Uterus (tissue), 2 donors: ENCODE data around the gene TMEM131.

Experiments
- POLR2A ChIP-seq, 2 donors: fragments of 450-650 bp; IDR thresholded peaks; one replicate each; pipeline ENCODE4 v1.6.1; 2016; ENCODE audit warnings: antibody characterized with exemption in 2 of 2, mild to moderate bottlenecking in 1 of 2, moderate library complexity in 1 of 2
- TF ChIP-seq, protein P1 (sequence below), 4 experiments: fragments of 200-600 bp in 2 of 4; fragments of 450-650 bp in 2 of 4; sonication (generic) in 2 of 4; IDR thresholded peaks; one replicate each; pipeline ENCODE4 v1.5.1; 2016 to 2019; ENCODE audit warnings: antibody characterized with exemption in 4 of 4, mild to moderate bottlenecking in 2 of 4, moderate library complexity in 1 of 4

DNA sequence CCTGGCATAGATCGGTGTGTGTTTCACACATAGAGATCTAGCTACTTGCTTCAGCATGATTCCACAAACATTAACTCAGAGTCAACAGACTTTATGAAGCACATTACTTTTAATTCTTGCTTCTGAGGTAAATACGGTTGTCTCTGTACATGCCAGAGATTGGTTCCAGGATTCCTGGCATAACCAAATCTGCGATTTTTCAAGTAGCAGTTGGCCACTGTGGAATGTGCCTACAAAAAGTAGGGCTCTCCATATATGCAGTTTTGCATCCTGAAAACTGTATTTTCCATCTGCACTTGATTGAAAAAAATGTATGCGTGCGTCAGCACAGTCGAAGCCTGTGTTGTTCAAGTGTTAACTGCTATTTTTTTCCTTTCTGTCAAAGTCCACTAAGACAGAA lies 197.3 kb downstream of the TMEM131 start:
- no peak for TF ChIP-seq POLR2A (IDR thresholded peaks at IDR 0.05)
- TF ChIP-seq, protein P1, sequence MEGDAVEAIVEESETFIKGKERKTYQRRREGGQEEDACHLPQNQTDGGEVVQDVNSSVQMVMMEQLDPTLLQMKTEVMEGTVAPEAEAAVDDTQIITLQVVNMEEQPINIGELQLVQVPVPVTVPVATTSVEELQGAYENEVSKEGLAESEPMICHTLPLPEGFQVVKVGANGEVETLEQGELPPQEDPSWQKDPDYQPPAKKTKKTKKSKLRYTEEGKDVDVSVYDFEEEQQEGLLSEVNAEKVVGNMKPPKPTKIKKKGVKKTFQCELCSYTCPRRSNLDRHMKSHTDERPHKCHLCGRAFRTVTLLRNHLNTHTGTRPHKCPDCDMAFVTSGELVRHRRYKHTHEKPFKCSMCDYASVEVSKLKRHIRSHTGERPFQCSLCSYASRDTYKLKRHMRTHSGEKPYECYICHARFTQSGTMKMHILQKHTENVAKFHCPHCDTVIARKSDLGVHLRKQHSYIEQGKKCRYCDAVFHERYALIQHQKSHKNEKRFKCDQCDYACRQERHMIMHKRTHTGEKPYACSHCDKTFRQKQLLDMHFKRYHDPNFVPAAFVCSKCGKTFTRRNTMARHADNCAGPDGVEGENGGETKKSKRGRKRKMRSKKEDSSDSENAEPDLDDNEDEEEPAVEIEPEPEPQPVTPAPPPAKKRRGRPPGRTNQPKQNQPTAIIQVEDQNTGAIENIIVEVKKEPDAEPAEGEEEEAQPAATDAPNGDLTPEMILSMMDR (IDR thresholded peaks at IDR 0.05) = no peak
